Trophoblast cell (in vitro differentiated cells and primary cell): Measurements from ENCODE around the gene SLC35G6.

Experiments used
- DNase-seq, 2 donors: peaks; one replicate each; pipeline ENCODE4 v3.0.0-alpha.2; 2016
- H2AFZ ChIP-seq: 2 replicates; pipeline ENCODE4 v1.6.1; 2013; ENCODE audit warnings: low read length, moderate library complexity, mild to moderate bottlenecking; ENCODE audit not compliant: insufficient read depth, poor library complexity
- H2AK5ac ChIP-seq: 2 replicates; pipeline ENCODE4 v1.6.1; 2013; ENCODE audit warnings: mild to moderate bottlenecking, low read length
- H2BK120ac ChIP-seq: 2 replicates; pipeline ENCODE4 v1.6.1; 2013; ENCODE audit warnings: low read length, mild to moderate bottlenecking, moderate library complexity; ENCODE audit not compliant: insufficient read depth, poor library complexity
- H2BK12ac ChIP-seq: 2 replicates; pipeline ENCODE4 v1.6.1; 2013; ENCODE audit warnings: mild to moderate bottlenecking, low read length, moderate library complexity
- H2BK5ac ChIP-seq: 2 replicates; pipeline ENCODE4 v1.6.1; 2013; ENCODE audit warnings: low read length, low read depth, moderate library complexity, mild to moderate bottlenecking; ENCODE audit not compliant: poor library complexity
- H3K14ac ChIP-seq: 2 replicates; pipeline ENCODE4 v1.6.1; 2013; ENCODE audit warnings: mild to moderate bottlenecking, low read length
- H3K18ac ChIP-seq: 2 replicates; pipeline ENCODE4 v1.6.1; 2013; ENCODE audit warnings: mild to moderate bottlenecking, low read length
- H3K23ac ChIP-seq: 2 replicates; pipeline ENCODE4 v1.6.1; 2013; ENCODE audit warnings: low read length
- H3K27ac ChIP-seq: 2 replicates; pipeline ENCODE4 v1.5.1; 2013; ENCODE audit warnings: low read depth, mild to moderate bottlenecking, inconsistent platforms, low read length, moderate library complexity
- H3K27me3 ChIP-seq: 2 replicates; pipeline ENCODE4 v1.6.1; 2013; ENCODE audit warnings: inconsistent platforms, mild to moderate bottlenecking, low read length, moderate library complexity; ENCODE audit not compliant: insufficient read depth
- H3K36me3 ChIP-seq, 2 experiments: 1 replicate in 1 of 2; 2 replicates in 1 of 2; pipeline ENCODE4 v1.6.1; 2013; ENCODE audit warnings: low read length in 2 of 2, mild to moderate bottlenecking in 2 of 2, moderate library complexity in 1 of 2; ENCODE audit not compliant: insufficient read depth in 2 of 2, control insufficient read depth in 1 of 2
- H3K4ac ChIP-seq: 2 replicates; pipeline ENCODE4 v1.6.1; 2013; ENCODE audit warnings: low read depth, mild to moderate bottlenecking, low read length, moderate library complexity
- H3K4me1 ChIP-seq, 2 experiments: 1 replicate in 1 of 2; 2 replicates in 1 of 2; pipeline ENCODE4 v1.6.1; 2013; ENCODE audit warnings: low read length in 2 of 2, mild to moderate bottlenecking in 2 of 2, moderate library complexity in 1 of 2; ENCODE audit not compliant: insufficient read depth in 2 of 2, control insufficient read depth in 1 of 2
- H3K4me2 ChIP-seq: 2 replicates; pipeline ENCODE4 v1.6.1; 2013; ENCODE audit warnings: inconsistent platforms, mild to moderate bottlenecking, low read length, moderate library complexity
- H3K4me3 ChIP-seq: 2 replicates; pipeline ENCODE4 v1.5.1; 2013; ENCODE audit warnings: mild to moderate bottlenecking, low read depth, low read length, inconsistent platforms
- H3K79me1 ChIP-seq: one replicate; pipeline ENCODE4 v1.6.1; 2013; ENCODE audit warnings: low read length
- H3K79me2 ChIP-seq: 2 replicates; pipeline ENCODE4 v1.6.1; 2013; ENCODE audit warnings: low read length, mild to moderate bottlenecking; ENCODE audit not compliant: control insufficient read depth, insufficient read depth, poor library complexity
- H3K9ac ChIP-seq: 2 replicates; pipeline ENCODE4 v1.6.1; 2013; ENCODE audit warnings: mild to moderate bottlenecking, low read length
- H3K9me3 ChIP-seq: 2 replicates; pipeline ENCODE4 v1.6.1; 2013; ENCODE audit warnings: low read depth, mild to moderate bottlenecking, control low read depth, inconsistent platforms, low read length; ENCODE audit not compliant: insufficient read depth
- H4K12ac ChIP-seq: 2 replicates; pipeline ENCODE4 v1.6.1; 2013; ENCODE audit warnings: low read depth, mild to moderate bottlenecking, low read length, moderate library complexity
- H4K8ac ChIP-seq: 2 replicates; pipeline ENCODE4 v1.6.1; 2013; ENCODE audit warnings: low read depth, mild to moderate bottlenecking, low read length, moderate library complexity
- H4K91ac ChIP-seq: one replicate; pipeline ENCODE4 v1.6.1; 2013; ENCODE audit warnings: low read depth, mild to moderate bottlenecking, low read length, moderate library complexity
- WGBS: extraction: QIAGEN DNeasy Blood & Tissue Kit; methylation state at CpG from one replicate; pipeline ENCODE4 v1.1.7; 2013; ENCODE audit warnings: missing lambda C conversion rate; ENCODE audit not compliant: insufficient read length, insufficient coverage; ENCODE audit errors: extremely low coverage; 5-methylcytosine and 5-hydroxymethylcytosine counted together

The SLC35G6 gene

GRCh38 chr17:7501729-7502128 is 20.5 kb downstream of the SLC35G6 start:
- no peak overlapping the region for H3K18ac ChIP-seq
- no peak overlapping the region for H2BK12ac ChIP-seq
- H4K12ac ChIP-seq, result no peak overlapping the region
- DNase-seq, result no peak
- no peak overlapping the region for H3K4ac ChIP-seq
- peaks cover 69 to 82% of the 10 kb centered on the region in 2 experiments for H3K36me3 ChIP-seq
- no peaks in the 10 kb centered on the region for H3K27me3 ChIP-seq
- no peaks in the 10 kb centered on the region for H3K79me2 ChIP-seq
- H3K9me3 ChIP-seq, result peaks cover 2% of the 10 kb centered on the region
- no peak overlapping the region for H2BK5ac ChIP-seq
- no peak overlapping the region for H4K8ac ChIP-seq
- no peak overlapping the region for H3K4me2 ChIP-seq
- H3K9ac ChIP-seq, result no peak overlapping the region
- H3K4me1 ChIP-seq, result no peaks in the 10 kb centered on the region
- no peaks in the 10 kb centered on the region for H3K79me1 ChIP-seq
- no peak overlapping the region for H3K4me3 ChIP-seq
- no peak overlapping the region for H3K14ac ChIP-seq
- H2BK120ac ChIP-seq, result no peak overlapping the region
- H3K23ac ChIP-seq, result no peak overlapping the region
- H2AK5ac ChIP-seq, result no peak overlapping the region
- WGBS, result 100% methylated on average over 1 of the region's 14 CpGs
- no peak overlapping the region for H2AFZ ChIP-seq
- no peak overlapping the region for H3K27ac ChIP-seq
- no peak overlapping the region for H4K91ac ChIP-seq

GRCh38 chr17:7502171-7502847 is 21.1 kb downstream of the SLC35G6 start:
- Histone ChIP-seq H2BK120ac (no peak overlapping the region), H2AFZ (no peak overlapping the region), H3K4me2 (no peak overlapping the region), H3K4me3 (no peak overlapping the region), H3K14ac (no peak overlapping the region), H4K12ac (no peak overlapping the region), H2BK5ac (no peak overlapping the region), H3K18ac (no peak overlapping the region), H3K79me1 (no peaks in the 10 kb centered on the region), H4K91ac (no peak overlapping the region), H4K8ac (no peak overlapping the region), H3K4ac (no peak overlapping the region), H3K79me2 (no peaks in the 10 kb centered on the region), H2AK5ac (no peak overlapping the region), H3K9ac (no peak overlapping the region), H3K4me1 (no peaks in the 10 kb centered on the region), H3K23ac (no peak overlapping the region), H2BK12ac (no peak overlapping the region), H3K27me3 (no peaks in the 10 kb centered on the region), H3K27ac (no peak overlapping the region), H3K9me3 (peaks cover 2% of the 10 kb centered on the region), H3K36me3 (peaks cover 66 to 82% of the 10 kb centered on the region in 2 experiments)
- DNase-seq, result no peak
- no CpG with 5 or more reads among the region's 20 CpGs for WGBS

- Histone ChIP-seq H2AFZ (no peak overlapping the region), H3K79me1 (no peaks in the 10 kb centered on the region), H3K18ac (no peak overlapping the region), H3K4me1 (no peaks in the 10 kb centered on the region), H3K27ac (no peak overlapping the region), H3K9me3 (peaks cover 2% of the 10 kb centered on the region), H3K27me3 (no peaks in the 10 kb centered on the region), H3K4ac (no peak overlapping the region), H3K23ac (no peak overlapping the region), H3K79me2 (no peaks in the 10 kb centered on the region), H4K91ac (no peak overlapping the region), H3K14ac (no peak overlapping the region), H2BK120ac (no peak overlapping the region), H3K4me3 (no peak overlapping the region), H2BK12ac (no peak overlapping the region), H2BK5ac (no peak overlapping the region), H2AK5ac (no peak overlapping the region), H3K36me3 (peaks cover 62 to 79% of the 10 kb centered on the region in 2 experiments), H4K12ac (no peak overlapping the region), H4K8ac (no peak overlapping the region), H3K4me2 (no peak overlapping the region), H3K9ac (no peak overlapping the region)
- no peak for DNase-seq
- WGBS, result no CpG with 5 or more reads among the region's 14 CpGs
These were observed 21.7 kb downstream of the SLC35G6 start for GRCh38 chr17:7502987-7503386.

GRCh38 chr17:7503521-7503920 is 22.3 kb downstream of the SLC35G6 start:
- Histone ChIP-seq H3K27me3 (no peaks in the 10 kb centered on the region), H2BK120ac (no peak overlapping the region), H3K4ac (no peak overlapping the region), H3K14ac (no peak overlapping the region), H3K9me3 (no peaks in the 10 kb centered on the region), H2AK5ac (no peak overlapping the region), H3K4me1 (no peaks in the 10 kb centered on the region), H3K4me2 (no peak overlapping the region), H2BK12ac (no peak overlapping the region), H3K79me2 (no peaks in the 10 kb centered on the region), H3K27ac (no peak overlapping the region), H3K18ac (no peak overlapping the region), H4K12ac (no peak overlapping the region), H3K79me1 (no peaks in the 10 kb centered on the region), H2AFZ (no peak overlapping the region), H2BK5ac (no peak overlapping the region), H4K8ac (no peak overlapping the region), H3K23ac (no peak overlapping the region), H3K36me3 (peaks cover 64 to 79% of the 10 kb centered on the region in 2 experiments), H3K9ac (no peak overlapping the region), H4K91ac (no peak overlapping the region), H3K4me3 (no peak overlapping the region)
- no CpG with 5 or more reads among the region's 8 CpGs for WGBS
- no peak for DNase-seq
